ENCODE results near the gene CREM. TPM values are rescaled to one million over a fixed set of nuclear protein-coding genes. Genes with fewer than 3 reads are reported as not detected.

The CREM gene
- total RNA-seq, 1 experiment from 2014 or later: 21.4 TPM

DNA sequence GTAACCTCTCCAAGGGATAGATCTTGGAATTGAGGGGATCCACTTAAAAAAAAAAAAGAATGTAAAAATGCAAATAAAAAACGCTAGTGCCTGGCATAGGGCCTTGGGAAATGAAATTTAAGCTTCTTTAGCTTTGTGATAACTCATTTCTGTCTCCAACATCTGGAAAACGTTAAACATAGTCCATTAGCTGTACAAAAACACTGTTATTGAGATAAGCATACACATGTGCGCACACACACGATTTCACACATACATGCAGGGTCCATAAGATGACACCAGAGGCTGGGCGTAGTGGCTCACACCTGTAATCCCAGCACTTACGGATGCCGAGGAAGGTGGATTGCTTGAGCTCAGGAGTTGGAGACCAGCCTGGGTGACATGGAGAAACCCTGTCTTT is 22.8 kb upstream of the CREM start (continued):
- TF ChIP-seq CTCF (IDR thresholded peaks at IDR 0.05 in 2 of 3, conservative IDR thresholded peaks at IDR 0.05 in 1 of 3; ENCODE audit: borderline replicate concordance in 1 of 3, insufficient read depth in 1 of 3, low read depth in 2 of 3, low read length in 2 of 3): no peak

- BruUV-seq (replicated peaks): no TSS peak
These were observed 14.1 kb upstream of the CREM start for GRCh38 chr10:35112571-35112970.

More at GRCh38 chr10:35112571-35112970, 14.1 kb upstream of the CREM start:
- Histone ChIP-seq H3K9me2 (ENCODE audit: insufficient read depth) (no peaks in the 10 kb centered on the region), H3K9ac (ENCODE audit: low read length) (no peak overlapping the region), H3K4me3 (replicated peaks in 1 of 2; ENCODE audit: low read depth in 1 of 2, low read length in 2 of 2) (no peak overlapping the region), H3K36me3 (ENCODE audit: control insufficient read depth in 1 of 2, insufficient read depth in 2 of 2, low read length in 2 of 2) (no peaks in the 10 kb centered on the region), H3K79me2 (ENCODE audit: insufficient read depth, low read length) (no peaks in the 10 kb centered on the region), H3K9me3 (ENCODE audit: control insufficient read depth in 1 of 2, insufficient read depth in 1 of 2, low read depth in 1 of 2, low read length in 2 of 2) (no peaks in the 10 kb centered on the region), H4K20me1 (ENCODE audit: insufficient read depth) (no peaks in the 10 kb centered on the region), H3K27me3 (ENCODE audit: insufficient read depth, low read length) (no peaks in the 10 kb centered on the region), H3K27ac (ENCODE audit: low read depth, low read length) (no peak overlapping the region), H3K4me1 (ENCODE audit: control insufficient read depth in 1 of 2, insufficient read depth in 2 of 2, low read length in 2 of 2) (no peaks in the 10 kb centered on the region), H3K4me2 (ENCODE audit: low read length) (no peak overlapping the region), H2AFZ (ENCODE audit: low read depth, low read length, poor library complexity, severe bottlenecking) (no peak overlapping the region)
- intact Hi-C loops (cut with micrococcal nuclease): no loop called here
- RAD21 ChIA-PET (ENCODE audit: low non-redundant PET in 1 of 2, low total read pairs in 2 of 2, uncharacterized antibody in 2 of 2, unreplicated experiment in 2 of 2): no interaction called here
- POLR2A ChIA-PET: interaction anchor here (0.6 to 1.4 kb wide), 2 partner anchors 14 to 87 kb away, joined by 3 to 4 read pairs; partner anchors contain the start of gene CREM
- TF ChIP-seq POLR2AphosphoS5 (IDR thresholded peaks at IDR 0.05; ENCODE audit: low read depth, low read length) (no peak), YY1 (IDR thresholded peaks at IDR 0.05; ENCODE audit: extremely low read depth, insufficient replicate concordance, low read depth, low read length) (no peak), CTCF (IDR thresholded peaks at IDR 0.05 in 2 of 3, conservative IDR thresholded peaks at IDR 0.05 in 1 of 3; ENCODE audit: borderline replicate concordance in 1 of 3, insufficient read depth in 1 of 3, low read depth in 2 of 3, low read length in 2 of 3) (no peak), EZH2 (IDR thresholded peaks at IDR 0.05) (no peak), RAD21 (IDR thresholded peaks at IDR 0.05; ENCODE audit: low read depth) (no peak), POLR2A (IDR thresholded peaks at IDR 0.05; ENCODE audit: borderline replicate concordance, extremely low read depth, insufficient read depth, insufficient read length) (no peak), SIN3A (IDR thresholded peaks at IDR 0.05; ENCODE audit: low read depth) (no peak), EZH2phosphoT487 (IDR thresholded peaks at IDR 0.05; ENCODE audit: borderline replicate concordance) (no peak), SP1 (IDR thresholded peaks at IDR 0.05; ENCODE audit: low read depth) (no peak), TCF7L2 (IDR thresholded peaks at IDR 0.05; ENCODE audit: borderline replicate concordance, extremely low read depth, insufficient read depth, insufficient read length) (no peak), JUND (IDR thresholded peaks at IDR 0.05) (no peak), REST (IDR thresholded peaks at IDR 0.05; ENCODE audit: low read depth) (no peak)
- CTCF ChIA-PET: no interaction called here
- DNase-seq (ENCODE audit: low read depth, low spot score) (no peak), ATAC-seq (no peak)

All from HCT116 (cell line).